G401 (cell line): ENCODE data around the gene LARGE1. TPM values are rescaled to one million over a fixed set of nuclear protein-coding genes. Genes with fewer than 3 reads are reported as not detected.

Source experiments
- DNase-seq: peaks from one replicate; pipeline ENCODE4 v3.0.0-alpha.2; 2015; ENCODE audit warnings: low spot score
- in situ Hi-C: cut with HindIII; loops from 2 replicates; pipeline ENCODE4 v1.10.0; 2016; ENCODE audit warnings: low sequenced_read_pairs, mixed read lengths
- total RNA-seq: library from RNA; depleted of rRNA; stranded (reverse); fragments of >200 nt; shearing (Covaris generic); gene quantifications from 2 replicates; pipeline ENCODE4 v1.2.3, GENCODE V29; 2014

Gene LARGE1
- total RNA-seq, 1 experiment from 2014 or later = 0.10 TPM

- in situ Hi-C loops = no loop called here
- DNase-seq = no peak
Observed at GRCh38 chr22:33710326-33710725, 209.9 kb downstream of the LARGE1 start.

- in situ Hi-C loops = no loop called here
- no peak for DNase-seq
Observed at GRCh38 chr22:33707581-33707980, 212.7 kb downstream of the LARGE1 start.

GRCh38 chr22:33706100-33706499 lies 214.2 kb downstream of the LARGE1 start:
- DNase-seq = no peak
- in situ Hi-C loops = no loop called here

- in situ Hi-C loops = no loop called here
- DNase-seq = no peak
Observed at GRCh38 chr22:33699176-33699575, 221.1 kb downstream of the LARGE1 start.

GRCh38 chr22:33697640-33698039 lies 222.6 kb downstream of the LARGE1 start:
- no peak for DNase-seq
- in situ Hi-C loops = no loop called here

- in situ Hi-C loops = no loop called here
- DNase-seq = no peak
Observed at GRCh38 chr22:33691057-33691630, 229.1 kb downstream of the LARGE1 start.

GRCh38 chr22:33688903-33689302 lies 231.4 kb downstream of the LARGE1 start:
- in situ Hi-C loops = no loop called here
- DNase-seq = no peak

GRCh38 chr22:33687464-33687863 lies 232.8 kb downstream of the LARGE1 start:
- in situ Hi-C loops = no loop called here
- no peak for DNase-seq

- DNase-seq = no peak
- in situ Hi-C loops = no loop called here
Observed at GRCh38 chr22:33684087-33684486, 236.2 kb downstream of the LARGE1 start.

- in situ Hi-C loops = no loop called here
Observed at GRCh38 chr22:33682927-33683326, 237.3 kb downstream of the LARGE1 start.

GRCh38 chr22:33680632-33681031 lies 239.6 kb downstream of the LARGE1 start:
- DNase-seq = no peak
- in situ Hi-C loops = no loop called here

More at GRCh38 chr22:33682927-33683326, 237.3 kb downstream of the LARGE1 start:
- no peak for DNase-seq

- no peak for DNase-seq
- in situ Hi-C loops = no loop called here
Observed at GRCh38 chr22:33678523-33678922, 241.8 kb downstream of the LARGE1 start.

- no peak for DNase-seq
- in situ Hi-C loops = no loop called here
Observed at GRCh38 chr22:33677536-33677935, 242.7 kb downstream of the LARGE1 start.

- no peak for DNase-seq
- in situ Hi-C loops = no loop called here
Observed at GRCh38 chr22:33674357-33674756, 245.9 kb downstream of the LARGE1 start.

GRCh38 chr22:33669746-33670145 lies 250.5 kb downstream of the LARGE1 start:
- in situ Hi-C loops = no loop called here
- DNase-seq = no peak

GRCh38 chr22:33666961-33667619 lies 253.2 kb downstream of the LARGE1 start:
- no peak for DNase-seq
- in situ Hi-C loops = no loop called here

- in situ Hi-C loops = no loop called here
- no peak for DNase-seq
Observed at GRCh38 chr22:33666279-33666960, 253.9 kb downstream of the LARGE1 start.

- in situ Hi-C loops = no loop called here
- no peak for DNase-seq
Observed at GRCh38 chr22:33659448-33659847, 260.8 kb downstream of the LARGE1 start.

GRCh38 chr22:33658775-33659174 lies 261.5 kb downstream of the LARGE1 start:
- no peak for DNase-seq
- in situ Hi-C loops = no loop called here

- in situ Hi-C loops = no loop called here
- no peak for DNase-seq
Observed at GRCh38 chr22:33657670-33658069, 262.6 kb downstream of the LARGE1 start.
